Measurements from ENCODE around the gene RSRC1. TPM values are rescaled to one million over a fixed set of nuclear protein-coding genes. Genes with fewer than 3 reads are reported as not detected.

The RSRC1 gene
- total RNA-seq, 1 experiment from 2014 or later: 37.9 TPM

DNA sequence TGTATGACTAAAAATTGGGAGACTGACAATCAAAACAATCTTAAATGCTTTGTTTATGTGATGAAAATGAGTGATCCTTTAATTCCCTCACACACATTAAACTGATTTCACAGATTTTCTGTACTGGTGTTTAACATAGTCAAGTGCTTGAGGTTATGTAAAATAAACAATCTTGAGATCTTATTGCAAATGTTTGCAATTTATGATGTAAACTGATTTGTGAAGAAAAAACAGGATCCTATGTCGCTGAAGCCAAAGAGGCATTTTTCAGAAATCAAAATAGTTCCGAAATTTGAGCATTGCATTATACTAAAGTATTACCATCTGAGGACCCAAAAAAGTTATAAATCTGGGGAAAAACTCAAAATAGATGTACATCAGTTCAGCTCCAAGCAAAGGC, 16.4 kb upstream of the RSRC1 start:
- no peaks in the 10 kb centered on the region for H4K20me1 ChIP-seq (ENCODE audit: control insufficient read depth, insufficient read depth, insufficient read length)
- peaks cover 84% of the 10 kb centered on the region for H3K27me3 Mint-ChIP-seq (ENCODE audit: low read depth)
- H2BK12ac ChIP-seq (ENCODE audit: insufficient read length, low read depth, low read length): no peak overlapping the region

More for the DNA sequence above, 16.4 kb upstream of the RSRC1 start:
- no peak overlapping the region for H3K4me3 Mint-ChIP-seq
- H2BK120ac ChIP-seq (ENCODE audit: low read depth, low read length, poor library complexity, severe bottlenecking): no peak overlapping the region
- H3K4me1 Mint-ChIP-seq: peaks cover 16 to 27% of the 10 kb centered on the region in 2 experiments
- H4K5ac ChIP-seq (ENCODE audit: insufficient read length, low read depth, low read length): no peak overlapping the region
- no peak overlapping the region for H3K14ac ChIP-seq (ENCODE audit: insufficient read depth, low read length)
- no peak overlapping the region for H2BK15ac ChIP-seq (ENCODE audit: low read depth, low read length)
- H3K23ac ChIP-seq (ENCODE audit: insufficient read length, low read depth, low read length): no peak overlapping the region
- H3K36me3 Mint-ChIP-seq (ENCODE audit: insufficient read depth in 1 of 3, low read depth in 3 of 3): no peaks in the 10 kb centered on the region
- no peak overlapping the region for H3K27ac ChIP-seq (ENCODE audit: insufficient read length, low read depth, low read length)
- H4K91ac ChIP-seq (ENCODE audit: insufficient read length, low read depth, low read length): no peak overlapping the region
- no peaks in the 10 kb centered on the region for H3K79me1 ChIP-seq (ENCODE audit: insufficient read depth, low read depth, low read length, poor library complexity, severe bottlenecking)
- no peak overlapping the region for H3K4me2 ChIP-seq (ENCODE audit: insufficient read depth, insufficient read length, low read length)
- no peak overlapping the region for H3T11ph ChIP-seq (ENCODE audit: low read length)
- no peak overlapping the region for H3K9ac ChIP-seq (ENCODE audit: extremely low read depth, insufficient read length, low read length)
- H2AK5ac ChIP-seq (ENCODE audit: insufficient read length, low read length): no peak overlapping the region
- H3K23me2 ChIP-seq (ENCODE audit: insufficient read length, low read depth, low read length, poor library complexity, severe bottlenecking): peaks cover 24% of the 10 kb centered on the region
- H2BK5ac ChIP-seq (ENCODE audit: insufficient read length, low read length): no peak overlapping the region
- H3K18ac ChIP-seq (ENCODE audit: insufficient read length, low read depth, low read length): no peak overlapping the region
- no peak overlapping the region for H2AFZ ChIP-seq (ENCODE audit: low read length)
- no peak overlapping the region for H3K56ac ChIP-seq (ENCODE audit: insufficient read length, low read depth, low read length)
- H3K9me3 ChIP-seq (ENCODE audit: control insufficient read depth, low read depth, low read length): no peaks in the 10 kb centered on the region
- no CpG with 5 or more reads among the region's 2 CpGs for WGBS (ENCODE audit: extremely low coverage, insufficient read length, low lambda C conversion rate)
- TF ChIP-seq CTCF (conservative IDR thresholded peaks at IDR 0.05): no peak
- no peak overlapping the region for H2BK20ac ChIP-seq (ENCODE audit: low read depth, low read length, poor library complexity, severe bottlenecking)
- H3K27ac Mint-ChIP-seq: no peak overlapping the region
- H4K8ac ChIP-seq (replicated peaks; ENCODE audit: insufficient read length, low read depth, low read length): no peak overlapping the region
- H3K79me2 ChIP-seq (ENCODE audit: insufficient read depth, low read length): no peaks in the 10 kb centered on the region
- H3K4me1 ChIP-seq (ENCODE audit: insufficient read depth, low read length): no peaks in the 10 kb centered on the region
- H3K4ac ChIP-seq (ENCODE audit: low read depth, low read length): no peak overlapping the region
- DNase-seq: no peak
- H3K9me3 Mint-ChIP-seq: peaks cover 0 to 3% of the 10 kb centered on the region in 2 experiments; a peak in 2 of 5 replicates
- peaks cover 36% of the 10 kb centered on the region for H3K27me3 ChIP-seq (ENCODE audit: insufficient read depth, low read length)
